ENCODE results near the gene TSC22D2.

- TF ChIP-seq POLR2AphosphoS5 (IDR thresholded peaks at IDR 0.05) (no peak), CTCF (IDR thresholded peaks at IDR 0.05) (no peak), EP300 (IDR thresholded peaks at IDR 0.05) (no peak)
Observed at GRCh38 chr3:150515210-150515609, 107.1 kb downstream of the TSC22D2 start.
